Liver (tissue), 9 donors: Measurements from ENCODE around the gene CHRM1. TPM values are rescaled to one million over a fixed set of nuclear protein-coding genes. Genes with fewer than 3 reads are reported as not detected.

Source experiments
- DNase-seq: peaks from one replicate; pipeline ENCODE4 v3.0.0-alpha.2; 2017; ENCODE audit warnings: low spot score
- H3K27ac ChIP-seq, 2 donors: one replicate each; pipeline ENCODE4 v1.7.0; 2013; ENCODE audit warnings: inconsistent platforms in 2 of 2, low read length in 2 of 2, control low read depth in 1 of 2, low read depth in 1 of 2, mild to moderate bottlenecking in 1 of 2
- H3K27me3 ChIP-seq, 4 donors: one replicate each; pipeline versions ENCODE4 v1.6.1 to v1.7.0; 2013; ENCODE audit warnings: low read length in 3 of 4, inconsistent platforms in 1 of 4, mild to moderate bottlenecking in 1 of 4, moderate library complexity in 1 of 4; ENCODE audit not compliant: control insufficient read depth in 4 of 4, insufficient read depth in 4 of 4
- H3K36me3 ChIP-seq, 4 donors: one replicate each; pipeline versions ENCODE4 v1.6.1 to v1.7.0; 2013; ENCODE audit warnings: low read length in 3 of 4, mild to moderate bottlenecking in 3 of 4, low read depth in 1 of 4, moderate library complexity in 1 of 4; ENCODE audit not compliant: control insufficient read depth in 4 of 4, insufficient read depth in 3 of 4
- H3K4me1 ChIP-seq, 4 donors: one replicate each; pipeline versions ENCODE4 v1.6.1 to v1.7.0; 2013; ENCODE audit warnings: low read length in 3 of 4, mild to moderate bottlenecking in 3 of 4, moderate library complexity in 1 of 4; ENCODE audit not compliant: control insufficient read depth in 4 of 4, insufficient read depth in 4 of 4
- H3K4me3 ChIP-seq, 3 donors: one replicate each; pipeline versions ENCODE4 v1.6.1 to v1.7.0; 2013; ENCODE audit warnings: low read length in 3 of 3, control low read depth in 1 of 3, low read depth in 1 of 3, mild to moderate bottlenecking in 1 of 3
- H3K9ac ChIP-seq, 2 donors: one replicate each; pipeline ENCODE4 v1.7.0; 2013; ENCODE audit warnings: low read length in 2 of 2, mild to moderate bottlenecking in 2 of 2, moderate library complexity in 2 of 2, control low read depth in 1 of 2, low read depth in 1 of 2
- H3K9me3 ChIP-seq, 4 donors: one replicate each; pipeline versions ENCODE4 v1.6.1 to v1.7.0; 2013; ENCODE audit warnings: low read length in 3 of 4; ENCODE audit not compliant: control insufficient read depth in 4 of 4
- EGR1 ChIP-seq, 2 donors: IDR thresholded peaks; 2 replicates each; pipeline ENCODE4 v1.6.1; 2016 to 2018; ENCODE audit warnings: antibody characterized with exemption in 2 of 2, low read depth in 2 of 2
- FOXA1 ChIP-seq: IDR thresholded peaks from 2 replicates; pipeline ENCODE4 v1.6.1; 2016; ENCODE audit warnings: antibody characterized with exemption
- FOXA2 ChIP-seq: IDR thresholded peaks from 2 replicates; pipeline ENCODE4 v1.6.1; 2016; ENCODE audit warnings: antibody characterized with exemption
- GABPA ChIP-seq, 2 donors: IDR thresholded peaks in 1 of 2; conservative IDR thresholded peaks in 1 of 2; 2 replicates each; pipeline ENCODE4 v1.6.1; 2016; ENCODE audit warnings: antibody characterized with exemption in 2 of 2, mild to moderate bottlenecking in 1 of 2, moderate library complexity in 1 of 2
- HNF4A ChIP-seq, 2 donors: conservative IDR thresholded peaks; 2 replicates each; pipeline ENCODE4 v1.6.1; 2016; ENCODE audit warnings: antibody characterized with exemption in 2 of 2, mild to moderate bottlenecking in 2 of 2
- HNF4G ChIP-seq: IDR thresholded peaks from 2 replicates; pipeline ENCODE4 v1.6.1; 2016; ENCODE audit warnings: antibody characterized with exemption
- NR2F2 ChIP-seq: IDR thresholded peaks from 2 replicates; pipeline ENCODE4 v1.6.1; 2016; ENCODE audit warnings: antibody characterized with exemption
- RAD21 ChIP-seq, 2 donors: IDR thresholded peaks; 2 replicates each; pipeline ENCODE4 v1.6.1; 2016; ENCODE audit warnings: antibody characterized with exemption in 2 of 2, mild to moderate bottlenecking in 2 of 2
- RXRA ChIP-seq, 2 donors: IDR thresholded peaks; 2 replicates each; pipeline ENCODE4 v1.6.1; 2017 to 2018; ENCODE audit warnings: antibody characterized with exemption in 2 of 2, mild to moderate bottlenecking in 1 of 2
- SP1 ChIP-seq: IDR thresholded peaks from 2 replicates; pipeline ENCODE4 v1.6.1; 2018; ENCODE audit warnings: antibody characterized with exemption, mild to moderate bottlenecking
- TAF1 ChIP-seq: conservative IDR thresholded peaks from 2 replicates; pipeline ENCODE4 v1.6.1; 2016; ENCODE audit warnings: antibody characterized with exemption, mild to moderate bottlenecking
- YY1 ChIP-seq: IDR thresholded peaks from 2 replicates; pipeline ENCODE4 v1.6.1; 2016; ENCODE audit warnings: antibody characterized with exemption, mild to moderate bottlenecking
- WGBS: extraction: QIAGEN DNeasy Blood & Tissue Kit; methylation state at CpG from one replicate; pipeline ENCODE4 v1.1.7; 2013; 5-methylcytosine and 5-hydroxymethylcytosine counted together
- polyA plus RNA-seq, 2 donors: library from polyadenylated mRNA; stranded (reverse) in 1 of 2; unstranded in 1 of 2; fragments of 200-250 nt in 1 of 2; fragments of >200 nt in 1 of 2; fragmentation: Nextera tagmentation in 1 of 2; extraction: Ambion mirVana in 1 of 2; gene quantifications; one replicate each; pipeline versions ENCODE4 v1.2.1 to v1.2.3, GENCODE V29; 2013 to 2015
- total RNA-seq, 2 donors: library from RNA; depleted of rRNA; stranded (reverse); fragments of >200 nt; gene quantifications; one replicate each; pipeline ENCODE4 v1.2.3, GENCODE V29; 2014
- TF ChIP-seq, protein P1 (sequence below): IDR thresholded peaks from 2 replicates; pipeline ENCODE4 v1.6.1; 2016; ENCODE audit warnings: antibody characterized with exemption
- TF ChIP-seq, protein P2 (sequence below): IDR thresholded peaks from 2 replicates; pipeline ENCODE4 v1.6.1; 2016; ENCODE audit warnings: antibody characterized with exemption
- TF ChIP-seq, protein P3 (sequence below): fragments of 150-350 bp; IDR thresholded peaks from 2 replicates; pipeline ENCODE4 v1.5.1; 2017; ENCODE audit warnings: improper control_type of control experiment, low read depth, low read length; ENCODE audit not compliant: missing input control
- TF ChIP-seq, protein P4 (sequence below): IDR thresholded peaks from 2 replicates; pipeline ENCODE4 v1.6.1; 2016; ENCODE audit warnings: antibody characterized with exemption, mild to moderate bottlenecking
- donor health status: healthy.
- donor health status: healthy.
- donor health status: healthy.
- donor health status: healthy.
- donor health status: healthy.

Gene CHRM1
- total and polyA plus RNA-seq, 4 donors, result not detected

DNA sequence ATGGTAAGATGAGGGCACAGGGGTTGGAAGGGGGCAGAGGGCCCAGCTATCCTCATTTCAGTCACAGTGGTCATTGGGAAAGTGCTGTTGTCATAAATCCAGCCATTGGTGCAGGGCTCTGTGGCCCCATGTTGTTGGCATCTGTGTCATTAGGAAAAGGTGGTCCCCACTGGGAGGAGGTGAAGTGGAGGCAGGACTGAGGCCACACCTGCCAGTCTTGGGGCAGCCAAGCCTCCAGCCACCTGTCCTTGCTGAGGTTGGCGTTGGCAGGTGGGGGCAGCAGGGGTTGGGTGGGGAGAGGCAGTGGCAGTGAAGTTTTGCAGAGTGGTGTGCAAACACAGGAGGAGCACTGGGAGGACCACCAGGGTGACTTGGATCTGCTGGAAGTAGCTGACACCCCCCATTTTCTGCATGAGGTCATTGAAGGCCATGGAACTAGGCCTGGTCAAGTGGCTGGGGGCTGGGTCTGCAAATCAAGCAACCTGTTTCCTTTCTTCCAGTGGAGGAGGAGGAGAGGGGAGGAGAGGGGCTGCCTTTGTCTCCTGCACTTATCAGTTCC, 38.3 kb upstream of the CHRM1 start:
- Histone ChIP-seq H3K36me3 (no peaks in the 10 kb centered on the region), H3K4me3 (no peak overlapping the region), H3K27me3 (no peaks in the 10 kb centered on the region), H3K27ac (no peak overlapping the region), H3K9me3 (no peaks in the 10 kb centered on the region), H3K4me1 (no peaks in the 10 kb centered on the region), H3K9ac (no peak overlapping the region)
- no peak for TF ChIP-seq RXRA (IDR thresholded peaks at IDR 0.05)
- TF ChIP-seq, protein P1, sequence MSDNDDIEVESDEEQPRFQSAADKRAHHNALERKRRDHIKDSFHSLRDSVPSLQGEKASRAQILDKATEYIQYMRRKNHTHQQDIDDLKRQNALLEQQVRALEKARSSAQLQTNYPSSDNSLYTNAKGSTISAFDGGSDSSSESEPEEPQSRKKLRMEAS, result no peak
- no peak for TF ChIP-seq EGR1 (IDR thresholded peaks at IDR 0.05; ENCODE audit: low read depth in 2 of 2)
- TF ChIP-seq HNF4A (conservative IDR thresholded peaks at IDR 0.05), result no peak
- TF ChIP-seq SP1, result no peak
- TF ChIP-seq, protein P2, sequence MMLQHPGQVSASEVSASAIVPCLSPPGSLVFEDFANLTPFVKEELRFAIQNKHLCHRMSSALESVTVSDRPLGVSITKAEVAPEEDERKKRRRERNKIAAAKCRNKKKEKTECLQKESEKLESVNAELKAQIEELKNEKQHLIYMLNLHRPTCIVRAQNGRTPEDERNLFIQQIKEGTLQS, result no peak
- TF ChIP-seq, protein P3, sequence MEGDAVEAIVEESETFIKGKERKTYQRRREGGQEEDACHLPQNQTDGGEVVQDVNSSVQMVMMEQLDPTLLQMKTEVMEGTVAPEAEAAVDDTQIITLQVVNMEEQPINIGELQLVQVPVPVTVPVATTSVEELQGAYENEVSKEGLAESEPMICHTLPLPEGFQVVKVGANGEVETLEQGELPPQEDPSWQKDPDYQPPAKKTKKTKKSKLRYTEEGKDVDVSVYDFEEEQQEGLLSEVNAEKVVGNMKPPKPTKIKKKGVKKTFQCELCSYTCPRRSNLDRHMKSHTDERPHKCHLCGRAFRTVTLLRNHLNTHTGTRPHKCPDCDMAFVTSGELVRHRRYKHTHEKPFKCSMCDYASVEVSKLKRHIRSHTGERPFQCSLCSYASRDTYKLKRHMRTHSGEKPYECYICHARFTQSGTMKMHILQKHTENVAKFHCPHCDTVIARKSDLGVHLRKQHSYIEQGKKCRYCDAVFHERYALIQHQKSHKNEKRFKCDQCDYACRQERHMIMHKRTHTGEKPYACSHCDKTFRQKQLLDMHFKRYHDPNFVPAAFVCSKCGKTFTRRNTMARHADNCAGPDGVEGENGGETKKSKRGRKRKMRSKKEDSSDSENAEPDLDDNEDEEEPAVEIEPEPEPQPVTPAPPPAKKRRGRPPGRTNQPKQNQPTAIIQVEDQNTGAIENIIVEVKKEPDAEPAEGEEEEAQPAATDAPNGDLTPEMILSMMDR, result no peak
- TF ChIP-seq RAD21 (IDR thresholded peaks at IDR 0.05), result no peak
- TF ChIP-seq YY1, result no peak
- TF ChIP-seq NR2F2, result no peak
- no peak for TF ChIP-seq TAF1
- TF ChIP-seq FOXA2, result no peak
- TF ChIP-seq FOXA1, result no peak
- no peak for TF ChIP-seq GABPA (IDR thresholded peaks at IDR 0.05 in 1 of 2, conservative IDR thresholded peaks at IDR 0.05 in 1 of 2)
- TF ChIP-seq HNF4G, result no peak
- TF ChIP-seq, protein P4, sequence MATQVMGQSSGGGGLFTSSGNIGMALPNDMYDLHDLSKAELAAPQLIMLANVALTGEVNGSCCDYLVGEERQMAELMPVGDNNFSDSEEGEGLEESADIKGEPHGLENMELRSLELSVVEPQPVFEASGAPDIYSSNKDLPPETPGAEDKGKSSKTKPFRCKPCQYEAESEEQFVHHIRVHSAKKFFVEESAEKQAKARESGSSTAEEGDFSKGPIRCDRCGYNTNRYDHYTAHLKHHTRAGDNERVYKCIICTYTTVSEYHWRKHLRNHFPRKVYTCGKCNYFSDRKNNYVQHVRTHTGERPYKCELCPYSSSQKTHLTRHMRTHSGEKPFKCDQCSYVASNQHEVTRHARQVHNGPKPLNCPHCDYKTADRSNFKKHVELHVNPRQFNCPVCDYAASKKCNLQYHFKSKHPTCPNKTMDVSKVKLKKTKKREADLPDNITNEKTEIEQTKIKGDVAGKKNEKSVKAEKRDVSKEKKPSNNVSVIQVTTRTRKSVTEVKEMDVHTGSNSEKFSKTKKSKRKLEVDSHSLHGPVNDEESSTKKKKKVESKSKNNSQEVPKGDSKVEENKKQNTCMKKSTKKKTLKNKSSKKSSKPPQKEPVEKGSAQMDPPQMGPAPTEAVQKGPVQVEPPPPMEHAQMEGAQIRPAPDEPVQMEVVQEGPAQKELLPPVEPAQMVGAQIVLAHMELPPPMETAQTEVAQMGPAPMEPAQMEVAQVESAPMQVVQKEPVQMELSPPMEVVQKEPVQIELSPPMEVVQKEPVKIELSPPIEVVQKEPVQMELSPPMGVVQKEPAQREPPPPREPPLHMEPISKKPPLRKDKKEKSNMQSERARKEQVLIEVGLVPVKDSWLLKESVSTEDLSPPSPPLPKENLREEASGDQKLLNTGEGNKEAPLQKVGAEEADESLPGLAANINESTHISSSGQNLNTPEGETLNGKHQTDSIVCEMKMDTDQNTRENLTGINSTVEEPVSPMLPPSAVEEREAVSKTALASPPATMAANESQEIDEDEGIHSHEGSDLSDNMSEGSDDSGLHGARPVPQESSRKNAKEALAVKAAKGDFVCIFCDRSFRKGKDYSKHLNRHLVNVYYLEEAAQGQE, result no peak
- 95% methylated on average over 1 of the region's 1 CpG for WGBS
- DNase-seq, result no peak

DNA sequence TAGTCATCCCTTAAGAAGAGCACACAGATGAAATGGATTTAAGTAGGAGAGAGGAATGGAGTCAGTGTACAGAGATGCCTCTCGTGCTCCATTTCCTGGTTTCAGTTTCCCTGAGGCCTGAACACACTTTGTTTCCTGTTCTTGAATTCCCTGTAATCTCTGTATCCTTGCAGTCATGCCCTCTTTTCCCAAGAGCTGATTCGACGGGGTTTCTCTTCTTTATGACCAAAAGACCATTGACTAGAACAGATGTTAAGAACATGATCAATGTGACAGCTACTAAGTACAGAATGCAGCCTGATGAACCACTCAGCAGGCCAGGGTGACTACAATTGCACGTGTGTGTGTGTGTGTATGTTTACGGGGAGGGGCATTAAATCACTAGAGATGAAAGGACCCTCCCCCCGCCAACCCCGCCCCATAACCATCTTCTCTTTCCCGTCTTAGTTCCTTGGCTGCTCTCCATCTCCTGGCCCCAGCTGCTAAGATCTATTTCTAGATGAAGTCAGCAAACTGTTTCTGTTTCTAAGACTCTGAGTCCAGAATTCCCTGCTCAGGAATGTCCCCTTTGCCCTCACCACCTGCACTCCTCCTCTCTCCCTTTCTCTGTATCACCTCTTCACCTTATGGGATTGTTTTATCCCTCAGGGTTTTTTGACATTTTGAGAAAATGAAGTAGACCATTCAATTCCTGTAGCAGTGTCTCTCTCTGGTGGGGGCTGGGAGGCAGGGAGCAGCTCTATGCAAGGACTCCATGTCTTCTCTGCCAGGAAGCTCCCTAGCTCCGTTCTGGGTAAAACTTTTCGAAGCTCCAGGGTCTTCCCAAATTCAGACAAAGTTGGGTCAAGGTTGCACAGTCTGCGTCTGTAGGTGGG, 37.6 kb upstream of the CHRM1 start:
- no peak overlapping the region for H3K9ac ChIP-seq
- no peak overlapping the region for H3K27ac ChIP-seq
- WGBS, result 60% methylated on average over 11 of the region's 11 CpGs
- H3K27me3 ChIP-seq, result no peaks in the 10 kb centered on the region
- no peaks in the 10 kb centered on the region for H3K9me3 ChIP-seq
- H3K36me3 ChIP-seq, result no peaks in the 10 kb centered on the region
- no peak for DNase-seq
- H3K4me3 ChIP-seq, result no peak overlapping the region
- H3K4me1 ChIP-seq, result no peaks in the 10 kb centered on the region
- TF ChIP-seq YY1 (no peak), HNF4A (conservative IDR thresholded peaks at IDR 0.05) (no peak)
